ENCODE measurements around the gene KRT15.

DNA sequence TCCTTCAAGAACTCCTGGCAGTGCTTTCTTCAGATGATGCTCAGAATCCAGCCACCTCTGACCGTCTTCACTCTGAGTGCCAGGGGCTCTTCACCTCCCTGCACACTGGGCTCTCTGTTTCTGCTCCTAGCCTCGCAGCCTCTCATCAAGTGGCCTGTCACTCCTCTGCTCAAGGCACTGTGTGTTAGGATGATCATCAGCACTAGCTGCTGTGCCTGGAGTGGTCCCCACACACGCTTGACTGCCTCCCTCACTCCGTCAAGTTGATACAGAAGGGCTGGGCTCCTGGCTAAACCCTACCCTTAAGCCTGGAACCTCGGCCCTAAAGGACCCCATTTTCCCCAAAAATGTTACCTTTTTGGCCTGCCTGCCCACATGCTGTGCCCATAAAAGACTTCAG is 37.6 kb upstream of the KRT15 start:
- TF ChIP-seq, protein P1, sequence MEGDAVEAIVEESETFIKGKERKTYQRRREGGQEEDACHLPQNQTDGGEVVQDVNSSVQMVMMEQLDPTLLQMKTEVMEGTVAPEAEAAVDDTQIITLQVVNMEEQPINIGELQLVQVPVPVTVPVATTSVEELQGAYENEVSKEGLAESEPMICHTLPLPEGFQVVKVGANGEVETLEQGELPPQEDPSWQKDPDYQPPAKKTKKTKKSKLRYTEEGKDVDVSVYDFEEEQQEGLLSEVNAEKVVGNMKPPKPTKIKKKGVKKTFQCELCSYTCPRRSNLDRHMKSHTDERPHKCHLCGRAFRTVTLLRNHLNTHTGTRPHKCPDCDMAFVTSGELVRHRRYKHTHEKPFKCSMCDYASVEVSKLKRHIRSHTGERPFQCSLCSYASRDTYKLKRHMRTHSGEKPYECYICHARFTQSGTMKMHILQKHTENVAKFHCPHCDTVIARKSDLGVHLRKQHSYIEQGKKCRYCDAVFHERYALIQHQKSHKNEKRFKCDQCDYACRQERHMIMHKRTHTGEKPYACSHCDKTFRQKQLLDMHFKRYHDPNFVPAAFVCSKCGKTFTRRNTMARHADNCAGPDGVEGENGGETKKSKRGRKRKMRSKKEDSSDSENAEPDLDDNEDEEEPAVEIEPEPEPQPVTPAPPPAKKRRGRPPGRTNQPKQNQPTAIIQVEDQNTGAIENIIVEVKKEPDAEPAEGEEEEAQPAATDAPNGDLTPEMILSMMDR (IDR thresholded peaks at IDR 0.05; ENCODE audit: poor library complexity): no peak
- TF ChIP-seq EZH2 (IDR thresholded peaks at IDR 0.05; ENCODE audit: borderline replicate concordance): no peak
